SU-DHL-6 (cell line): ENCODE measurements around the gene SFMBT2.

ENCODE experiments used
- CTCF ChIP-seq: fragments of 200-600 bp; sonication (generic); IDR thresholded peaks from one replicate; pipeline ENCODE4 v1.5.1; 2017; ENCODE audit warnings: antibody characterized with exemption, mild to moderate bottlenecking, low read length, moderate library complexity; ENCODE audit not compliant: insufficient read depth, poor library complexity, severe bottlenecking
- EZH2phosphoT487 ChIP-seq: fragments of 200-600 bp; sonication (generic), shearing (Covaris generic); conservative IDR thresholded peaks from 2 replicates; pipeline ENCODE4 v1.6.1; 2018; ENCODE audit warnings: mild to moderate bottlenecking, antibody characterized with exemption, low read length, moderate library complexity, mixed read lengths

- TF ChIP-seq CTCF (no peak), EZH2phosphoT487 (no peak)
Observed at GRCh38 chr10:7311218-7311849, 99.5 kb downstream of the SFMBT2 start.
